Measurements from ENCODE around the gene FAM25C.
"Not testable (repeated sequence)": the region's sequence is repeated elsewhere in the genome, so short reads cannot be mapped to it uniquely, and the experiment has no call there.

FAM25C gene

DNA sequence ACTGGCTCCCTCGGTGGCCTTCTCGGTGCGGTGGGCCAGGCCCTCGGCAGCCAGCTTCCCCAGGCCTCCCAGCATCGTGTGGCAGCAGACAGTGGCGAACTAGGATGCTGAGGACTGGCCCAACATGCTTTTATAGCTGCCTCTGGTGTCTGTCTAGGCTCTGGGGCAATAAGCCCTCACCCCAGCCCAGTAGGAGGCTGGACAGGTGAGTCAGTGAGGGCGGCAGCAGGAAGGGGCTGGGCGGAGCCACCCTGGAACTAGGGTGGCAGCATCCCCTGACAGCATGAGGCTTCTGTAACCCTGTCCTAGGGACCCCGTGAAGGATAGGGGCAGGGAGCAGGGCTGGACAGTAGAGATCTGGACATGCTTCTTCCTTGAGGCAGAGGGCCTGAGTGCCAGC is at the start of gene FAM25C:
Gene FAM25C, minus strand, starts transcription at position 101 of the 400 bp plus-strand sequence. Its CDS starts 26 bp downstream, at position 75.
- not testable (repeated sequence) for DNase-seq (ENCODE audit: low read depth in 4 of 4, low spot score in 1 of 4)

- not testable (repeated sequence) for DNase-seq (ENCODE audit: low read depth in 4 of 4, low spot score in 1 of 4)
These were observed 45.0 kb upstream of the FAM25C start for GRCh38 chr10:48044557-48044956.

DNA sequence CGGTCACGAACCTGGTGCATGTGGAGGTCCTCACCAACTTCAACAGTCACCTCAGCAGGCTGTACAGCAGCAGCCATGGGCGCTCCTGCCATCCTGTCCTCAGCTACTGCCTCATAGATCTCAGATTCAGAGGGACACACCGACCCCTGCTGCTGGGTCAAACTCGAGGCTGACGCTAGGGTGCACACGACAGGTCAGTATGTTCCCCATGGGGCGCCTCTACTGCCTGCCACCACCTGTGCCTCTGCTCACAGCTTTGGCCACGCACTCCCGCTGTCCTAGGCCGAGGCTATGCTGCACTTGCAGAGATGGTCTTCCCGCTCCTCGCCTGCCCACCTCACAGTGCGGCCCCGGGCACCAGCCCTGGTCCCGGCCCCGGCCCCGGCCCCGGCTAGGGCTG is 31.8 kb upstream of the FAM25C start:
- not testable (repeated sequence) for DNase-seq (ENCODE audit: low read depth in 4 of 4, low spot score in 1 of 4)

GRCh38 chr10:48002306-48002705 is 2.7 kb upstream of the FAM25C start:
- DNase-seq (ENCODE audit: low read depth in 4 of 4, low spot score in 1 of 4): not testable (repeated sequence)

- not testable (repeated sequence) for DNase-seq (ENCODE audit: low read depth in 4 of 4, low spot score in 1 of 4)
These were observed 5.5 kb downstream of the FAM25C start for GRCh38 chr10:47994045-47994444.

DNA sequence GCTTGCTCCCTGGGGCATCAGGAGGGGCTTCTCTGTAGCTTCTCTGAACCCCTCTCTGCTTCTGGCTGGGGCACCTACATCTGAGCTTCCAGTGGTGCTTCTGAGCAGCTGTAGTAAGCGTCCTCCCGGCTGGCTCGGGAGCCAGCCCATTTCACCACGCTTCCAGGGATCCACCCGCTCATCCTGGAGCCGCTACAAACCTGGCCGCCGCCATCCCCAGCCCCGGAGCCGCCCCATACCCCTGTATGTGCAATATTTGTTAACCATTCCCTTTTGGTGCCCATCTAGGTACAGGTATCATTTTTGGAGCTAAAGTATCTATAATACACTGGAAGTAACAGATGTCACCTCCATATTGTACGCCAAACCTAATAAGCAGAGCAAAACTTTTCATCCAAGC is 7.0 kb downstream of the FAM25C start:
- DNase-seq (ENCODE audit: low read depth in 4 of 4, low spot score in 1 of 4): not testable (repeated sequence)

- not testable (repeated sequence) for DNase-seq (ENCODE audit: low read depth in 4 of 4, low spot score in 1 of 4)
These were observed 7.9 kb downstream of the FAM25C start for GRCh38 chr10:47991706-47992105.

DNA sequence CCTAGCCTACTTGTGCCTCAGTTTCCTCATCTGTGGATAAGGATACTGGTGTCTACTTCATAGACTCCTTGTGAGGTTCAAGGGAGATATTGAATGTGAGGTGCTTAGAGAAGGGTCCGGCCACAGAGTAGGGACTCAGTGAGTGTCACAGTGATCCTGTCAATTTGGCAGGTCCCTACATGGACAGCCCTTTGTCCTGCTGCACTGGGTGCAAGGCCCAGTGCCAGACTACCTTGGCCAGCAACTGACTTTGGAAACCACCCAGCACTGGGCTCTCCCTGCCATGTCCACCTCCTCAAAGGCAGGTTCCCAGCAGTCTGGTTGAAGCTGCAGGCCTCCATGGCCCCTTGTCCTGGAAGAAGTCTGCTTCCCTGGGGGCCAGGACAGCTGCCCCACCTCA is 9.5 kb downstream of the FAM25C start:
- DNase-seq (ENCODE audit: low read depth in 4 of 4, low spot score in 1 of 4): not testable (repeated sequence)

DNA sequence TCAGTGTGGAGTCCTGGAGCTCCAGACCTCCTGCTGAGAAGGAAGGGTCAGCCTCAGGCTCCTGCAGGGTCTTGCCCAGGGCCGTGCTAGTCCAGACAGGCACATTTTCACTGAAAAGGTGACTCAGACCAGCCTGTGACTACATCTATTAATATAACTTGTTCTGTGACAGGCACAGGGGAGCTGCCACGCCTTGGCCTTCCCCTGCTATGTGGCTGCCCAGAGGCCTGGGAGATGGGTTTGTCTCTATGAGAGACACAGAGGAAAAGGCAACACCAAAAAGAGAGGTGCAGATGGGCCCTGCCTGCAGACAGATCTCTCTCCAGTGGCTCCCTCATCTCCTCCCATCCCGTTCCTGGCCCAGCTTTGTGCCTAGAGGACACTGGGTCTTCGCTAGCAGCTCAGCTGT is 10.0 kb downstream of the FAM25C start:
- DNase-seq (ENCODE audit: low read depth in 4 of 4, low spot score in 1 of 4): not testable (repeated sequence)

GRCh38 chr10:47988718-47989541 is 10.7 kb downstream of the FAM25C start:
- not testable (repeated sequence) for DNase-seq (ENCODE audit: low read depth in 4 of 4, low spot score in 1 of 4)

DNA sequence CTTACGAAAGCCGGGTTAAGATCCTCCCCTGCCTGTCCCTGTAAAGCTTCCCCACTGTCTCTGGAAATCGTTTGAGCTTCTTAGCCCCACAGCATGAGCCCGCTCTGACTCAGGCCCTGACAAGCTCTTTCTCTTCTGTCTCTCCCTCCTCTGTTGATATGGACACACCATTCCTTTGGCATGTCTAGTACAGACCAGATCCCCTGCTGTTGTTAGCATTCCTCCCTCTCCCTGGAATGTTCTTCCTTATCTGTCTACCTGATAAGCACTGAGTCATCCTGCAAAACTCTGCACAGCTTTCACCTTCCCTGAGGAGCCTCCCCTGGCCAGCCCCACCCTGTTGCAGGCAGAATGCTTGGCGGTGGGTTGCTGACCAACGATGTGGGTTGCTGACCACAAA is 11.6 kb downstream of the FAM25C start:
- not testable (repeated sequence) for DNase-seq (ENCODE audit: low read depth in 4 of 4, low spot score in 1 of 4)

- not testable (repeated sequence) for DNase-seq (ENCODE audit: low read depth in 4 of 4, low spot score in 1 of 4)
These were observed 13.0 kb downstream of the FAM25C start for GRCh38 chr10:47986413-47987230.

- not testable (repeated sequence) for DNase-seq (ENCODE audit: low read depth in 4 of 4, low spot score in 1 of 4)
These were observed 24.2 kb downstream of the FAM25C start for GRCh38 chr10:47975409-47975808.

DNA sequence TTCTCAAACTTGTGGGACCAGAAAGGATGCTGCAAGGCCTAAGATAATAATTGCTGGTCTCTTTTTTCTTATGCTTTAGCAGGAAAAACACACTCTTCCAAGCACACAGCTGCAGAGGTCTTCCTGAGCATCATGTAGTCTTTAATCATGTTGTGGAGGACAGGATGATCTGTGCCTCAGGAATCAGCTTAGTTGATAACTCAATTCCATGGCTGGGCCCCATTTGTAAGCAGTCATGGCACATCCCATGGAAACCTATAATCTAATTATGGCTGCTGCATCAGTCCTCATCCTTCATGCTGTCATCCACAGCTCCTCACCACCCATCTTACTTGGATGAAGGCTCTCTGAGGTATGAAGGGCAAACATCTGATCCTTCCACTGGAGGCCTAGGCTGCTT is 26.5 kb downstream of the FAM25C start:
- not testable (repeated sequence) for DNase-seq (ENCODE audit: low read depth in 4 of 4, low spot score in 1 of 4)

DNA sequence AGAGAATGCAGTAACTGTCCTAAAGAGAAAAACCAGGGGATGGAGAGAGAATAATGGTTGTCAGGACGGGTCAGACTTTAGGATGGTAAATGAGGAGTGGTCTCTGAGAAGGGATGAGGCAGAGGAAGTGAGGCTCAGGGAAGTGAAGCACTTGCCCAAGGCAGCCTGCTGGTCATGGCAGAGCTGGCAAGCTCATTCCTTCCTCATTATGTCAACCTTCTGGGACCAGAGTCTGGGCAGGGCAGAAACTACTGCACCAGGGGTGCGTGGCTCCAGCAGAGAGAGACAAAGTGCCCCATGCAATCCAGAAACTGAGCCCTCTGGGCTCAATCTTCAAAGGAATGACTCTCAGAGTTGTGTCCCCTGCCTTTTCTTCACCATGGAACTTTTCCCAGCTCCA is 27.5 kb downstream of the FAM25C start:
- not testable (repeated sequence) for DNase-seq (ENCODE audit: low read depth in 4 of 4, low spot score in 1 of 4)

GRCh38 chr10:47971598-47971997 is 28.0 kb downstream of the FAM25C start:
- DNase-seq (ENCODE audit: low read depth in 4 of 4, low spot score in 1 of 4): not testable (repeated sequence)

GRCh38 chr10:47970047-47970446 is 29.5 kb downstream of the FAM25C start:
- not testable (repeated sequence) for DNase-seq (ENCODE audit: low read depth in 4 of 4, low spot score in 1 of 4)

- not testable (repeated sequence) for DNase-seq (ENCODE audit: low read depth in 4 of 4, low spot score in 1 of 4)
These were observed 30.6 kb downstream of the FAM25C start for GRCh38 chr10:47968988-47969387.

- not testable (repeated sequence) for DNase-seq (ENCODE audit: low read depth in 4 of 4, low spot score in 1 of 4)
These were observed 35.1 kb downstream of the FAM25C start for GRCh38 chr10:47964280-47965063.

GRCh38 chr10:47962785-47963184 is 36.8 kb downstream of the FAM25C start:
- DNase-seq (ENCODE audit: low read depth in 4 of 4, low spot score in 1 of 4): not testable (repeated sequence)

DNA sequence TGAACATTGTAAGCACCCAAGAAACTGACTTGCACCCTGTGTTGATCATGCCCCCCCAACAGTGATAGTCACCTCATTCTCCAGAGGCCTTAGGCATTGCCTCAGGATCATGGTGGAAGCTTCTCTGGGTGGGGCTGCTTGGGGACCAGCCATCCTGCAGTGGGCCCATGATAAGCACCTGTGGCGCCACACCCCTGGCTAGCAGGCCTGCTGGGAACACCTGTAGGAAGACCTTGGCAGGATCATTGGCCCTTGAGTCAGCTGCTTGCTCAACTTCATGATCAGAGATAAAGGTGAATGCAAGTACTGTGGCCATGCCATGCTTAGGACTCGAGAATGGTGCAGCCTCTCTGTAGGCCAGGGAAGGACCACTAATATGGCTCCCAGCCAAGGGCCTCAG is 38.9 kb downstream of the FAM25C start:
- not testable (repeated sequence) for DNase-seq (ENCODE audit: low read depth in 4 of 4, low spot score in 1 of 4)

All from stimulated activated CD4-positive, alpha-beta T cell treated with anti-CD3 and anti-CD28 coated beads, Interleukin-1b, Interleukin-23, amount 100 ng/mL, for 24 hours (primary cell).